Activated T-cell treated with anti-CD3 and anti-CD28 coated beads for 4 hours (primary cell): ENCODE results near the gene RPL41.
"Not testable (repeated sequence)": the region's sequence is repeated elsewhere in the genome, so short reads cannot be mapped to it uniquely, and the experiment has no call there.

Experiments used
- DNase-seq: peaks from one replicate; pipeline ENCODE4 v3.0.0-alpha.2; 2020

The RPL41 gene

GRCh38 chr12:56103823-56104108 is 12.7 kb upstream of the RPL41 start:
- DNase-seq = no peak

DNA sequence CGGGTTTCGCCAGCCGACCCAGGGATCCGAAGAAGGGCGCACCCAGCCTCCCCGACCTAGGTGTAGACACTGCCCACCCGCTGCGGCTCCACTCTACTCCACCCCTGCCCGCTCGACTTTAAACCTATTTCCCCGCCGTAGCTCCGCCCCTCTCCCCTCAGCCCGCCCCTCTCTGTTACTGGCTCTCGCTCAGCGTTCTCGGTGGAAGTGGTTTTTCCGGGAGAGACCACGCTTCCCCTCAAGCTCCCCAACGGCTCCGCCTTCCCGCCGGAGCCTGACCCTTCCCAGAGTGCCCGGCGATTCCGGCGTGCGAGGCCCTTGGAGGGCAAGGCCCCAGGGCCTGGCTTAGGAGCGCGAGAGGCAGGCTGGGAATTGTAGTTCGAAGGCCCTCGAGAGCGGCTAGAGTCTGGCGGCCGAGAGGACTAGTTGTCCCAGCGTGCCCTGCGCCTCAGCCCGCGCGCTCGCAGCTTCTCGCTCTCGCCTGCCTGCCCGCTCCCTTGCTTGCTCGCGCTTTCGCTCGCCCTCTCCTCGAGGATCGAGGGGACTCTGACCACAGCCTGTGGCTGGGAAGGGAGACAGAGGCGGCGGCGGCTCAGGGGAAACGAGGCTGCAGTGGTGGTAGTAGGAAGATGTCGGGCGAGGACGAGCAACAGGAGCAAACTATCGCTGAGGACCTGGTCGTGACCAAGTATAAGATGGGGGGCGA is 12.2 kb upstream of the RPL41 start, which contains the start of gene PA2G4:
Gene PA2G4, plus strand, starts transcription at position 451 of the 706 bp plus-strand sequence. Its CDS starts 179 bp downstream, at position 630.
- peak; percentile 94 for DNase-seq

DNA sequence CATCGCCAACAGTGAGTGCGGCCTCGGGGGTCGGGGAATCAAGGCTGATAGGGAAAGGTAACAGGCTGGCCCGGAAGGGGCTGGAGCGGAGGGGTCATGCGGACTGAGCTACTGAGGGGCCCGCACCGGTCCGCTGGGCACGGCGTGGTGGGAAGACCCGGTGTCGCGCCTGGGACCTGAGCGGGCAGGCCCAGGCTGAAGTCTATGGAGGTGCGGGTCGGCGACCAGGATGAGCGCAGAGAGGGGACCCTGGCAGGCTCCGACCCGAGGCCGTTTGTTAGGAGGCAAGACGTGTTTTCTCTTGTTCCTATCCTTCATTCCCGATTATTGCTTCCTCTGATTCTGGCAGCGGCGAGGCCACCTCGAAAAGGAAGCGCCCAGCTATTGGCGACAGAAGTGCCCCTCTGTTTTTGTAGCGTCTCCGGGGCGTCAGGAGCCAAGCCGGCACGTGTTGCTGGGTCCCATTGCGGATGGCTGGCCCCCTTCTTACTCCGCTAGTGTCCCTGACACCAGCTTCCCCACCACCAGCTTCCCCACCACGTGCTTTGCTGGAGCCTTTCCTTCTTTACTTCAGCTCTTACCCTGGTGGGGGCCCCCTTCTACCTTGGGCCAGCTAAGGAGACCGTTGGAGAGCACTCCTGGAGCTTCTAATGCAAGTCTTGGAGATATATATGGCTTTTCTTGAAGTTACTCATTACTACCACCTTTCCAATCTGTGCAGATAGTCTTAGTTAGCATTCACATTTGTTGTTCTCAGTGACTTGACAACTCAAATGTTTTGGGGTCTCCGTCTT is 11.4 kb upstream of the RPL41 start:
- DNase-seq = no peak

DNA sequence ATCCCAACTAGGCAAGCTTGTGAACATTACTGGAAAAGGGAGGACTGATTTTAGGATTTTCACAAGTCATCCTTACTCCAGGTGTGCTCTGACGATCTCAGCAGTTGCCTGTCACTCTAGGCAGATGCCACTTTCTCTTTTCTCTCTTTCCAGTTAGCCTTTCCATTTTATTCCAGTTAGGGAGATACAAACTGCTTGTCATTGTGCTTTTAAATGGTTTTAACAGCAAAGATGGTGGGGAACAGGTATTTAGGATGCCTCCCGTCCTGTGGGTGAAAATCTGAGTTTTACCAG is 10.9 kb upstream of the RPL41 start:
- DNase-seq = no peak

- DNase-seq = no peak
Measured at GRCh38 chr12:56107242-56107641, 9.2 kb upstream of the RPL41 start.

GRCh38 chr12:56110571-56110970 is 5.9 kb upstream of the RPL41 start:
- DNase-seq = no peak

DNA sequence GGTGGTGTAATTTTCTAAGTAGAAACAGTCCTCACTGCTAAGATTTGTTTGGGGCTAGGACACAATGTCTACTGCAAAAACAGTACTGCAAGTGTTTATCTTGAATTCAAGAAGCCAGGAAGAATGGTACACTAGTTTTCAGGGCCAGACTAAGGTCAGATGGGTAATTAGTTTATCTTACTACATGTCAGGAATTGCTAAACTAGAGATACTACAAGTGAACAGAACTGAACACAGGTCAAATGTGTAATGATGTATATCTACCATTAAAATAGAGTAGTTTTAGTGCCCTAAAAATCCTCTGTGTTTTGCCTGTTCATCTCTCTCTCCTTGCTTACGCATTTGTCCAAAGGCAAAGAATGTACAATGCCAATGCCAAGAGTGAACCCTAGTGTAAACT is 2.3 kb upstream of the RPL41 start:
- DNase-seq = no peak

GRCh38 chr12:56115329-56115728 is 1.1 kb upstream of the RPL41 start:
- no peak for DNase-seq

DNA sequence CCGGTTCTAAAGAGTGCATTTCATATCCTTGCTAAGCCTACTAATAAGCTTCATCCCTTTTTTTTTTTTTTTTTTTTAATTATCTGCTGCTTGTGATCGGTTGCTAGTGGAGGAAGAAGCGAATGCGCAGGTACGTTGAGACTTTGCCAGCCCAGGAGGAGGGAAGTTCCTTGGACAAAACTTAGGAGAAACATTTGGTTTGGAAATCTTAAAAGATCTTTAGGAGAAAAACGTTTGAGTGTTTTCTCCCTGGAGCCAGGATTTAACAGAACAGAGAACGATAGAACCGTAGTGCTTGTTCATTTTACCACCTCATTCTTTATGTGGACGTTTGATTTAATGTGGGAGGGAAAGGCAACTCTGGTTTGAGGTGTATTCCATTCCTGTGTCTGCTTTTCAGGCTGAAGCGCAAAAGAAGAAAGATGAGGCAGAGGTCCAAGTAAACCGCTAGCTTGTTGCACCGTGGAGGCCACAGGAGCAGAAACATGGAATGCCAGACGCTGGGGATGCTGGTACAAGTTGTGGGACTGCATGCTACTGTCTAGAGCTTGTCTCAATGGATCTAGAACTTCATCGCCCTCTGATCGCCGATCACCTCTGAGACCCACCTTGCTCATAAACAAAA is 761 bp downstream of the RPL41 start:
- not testable (repeated sequence) for DNase-seq

DNA sequence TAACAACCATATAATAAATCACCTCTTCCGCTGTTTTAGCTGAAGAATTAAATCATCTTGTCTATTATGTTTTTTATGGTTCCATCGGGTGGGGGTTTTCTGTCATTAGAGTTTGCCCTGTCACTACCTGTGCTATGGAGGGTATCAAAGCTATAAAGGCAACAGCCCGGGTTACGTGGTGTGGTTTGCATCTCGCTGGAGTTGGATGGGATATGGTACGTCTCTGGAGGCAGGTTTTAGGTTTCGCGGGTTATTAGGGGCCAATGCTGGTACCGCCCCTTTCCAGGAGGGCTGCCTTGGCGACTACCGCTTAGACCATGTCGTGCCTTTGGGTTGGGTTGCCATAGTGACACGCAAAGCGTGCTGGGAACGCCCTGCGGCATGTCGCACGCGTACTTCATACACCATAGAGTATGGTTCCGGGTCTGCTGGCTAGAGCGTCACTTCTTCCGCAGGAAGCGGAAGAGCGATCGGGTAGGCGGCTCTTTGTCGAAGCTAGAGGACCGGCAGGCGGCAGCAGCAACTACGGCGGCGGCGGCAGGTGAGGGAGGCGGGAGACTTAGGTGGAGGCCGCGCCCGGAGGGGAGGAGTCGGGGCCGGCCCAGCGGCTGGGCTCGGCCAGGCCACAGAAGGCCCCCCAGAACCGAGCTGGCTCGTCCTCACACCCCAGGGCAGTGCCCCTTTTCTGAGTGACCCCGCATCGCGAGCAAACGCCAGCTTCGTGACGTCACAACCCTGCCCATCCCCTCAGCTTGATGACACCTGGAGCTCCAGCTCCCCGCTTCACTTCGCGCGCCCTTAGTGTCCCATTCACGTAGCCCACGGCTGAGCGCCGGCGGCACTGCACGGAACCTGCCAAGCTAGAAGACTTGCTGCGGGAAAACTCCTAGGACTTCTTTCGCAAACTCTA is 1.6 kb downstream of the RPL41 start, which contains the start of gene ZC3H10:
Gene ZC3H10, plus strand, starts transcription at position 489 of the 910 bp plus-strand sequence. CDS start 2,297 bp downstream, outside the sequence.
- DNase-seq = peak; percentile 94

GRCh38 chr12:56118688-56119357 is 2.4 kb downstream of the RPL41 start:
- DNase-seq = no peak

GRCh38 chr12:56119361-56119796 is 2.9 kb downstream of the RPL41 start:
- DNase-seq = peak; percentile 39

GRCh38 chr12:56120158-56120846 is 3.9 kb downstream of the RPL41 start:
- DNase-seq = no peak

DNA sequence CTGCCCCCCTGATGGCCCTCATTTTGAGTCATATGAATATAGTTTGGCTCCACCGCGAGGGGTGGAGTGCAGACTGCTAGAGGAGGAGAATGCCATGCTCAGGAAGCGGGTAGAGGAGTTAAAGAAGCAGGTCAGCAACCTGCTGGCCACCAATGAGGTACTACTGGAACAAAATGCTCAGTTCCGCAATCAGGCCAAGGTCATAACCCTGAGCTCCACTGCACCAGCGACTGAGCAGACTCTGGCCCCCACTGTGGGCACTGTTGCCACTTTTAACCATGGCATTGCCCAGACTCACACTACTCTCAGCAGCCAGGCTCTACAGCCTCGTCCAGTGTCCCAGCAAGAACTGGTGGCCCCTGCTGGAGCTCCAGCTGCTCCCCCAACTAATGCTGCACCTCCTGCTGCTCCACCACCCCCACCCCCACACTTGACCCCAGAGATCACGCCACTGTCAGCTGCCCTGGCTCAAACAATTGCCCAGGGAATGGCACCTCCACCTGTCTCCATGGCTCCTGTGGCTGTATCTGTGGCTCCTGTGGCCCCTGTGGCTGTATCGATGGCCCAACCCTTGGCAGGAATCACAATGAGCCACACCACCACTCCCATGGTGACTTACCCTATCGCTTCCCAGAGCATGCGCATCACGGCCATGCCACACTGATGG is 4.9 kb downstream of the RPL41 start:
- DNase-seq = no peak

DNA sequence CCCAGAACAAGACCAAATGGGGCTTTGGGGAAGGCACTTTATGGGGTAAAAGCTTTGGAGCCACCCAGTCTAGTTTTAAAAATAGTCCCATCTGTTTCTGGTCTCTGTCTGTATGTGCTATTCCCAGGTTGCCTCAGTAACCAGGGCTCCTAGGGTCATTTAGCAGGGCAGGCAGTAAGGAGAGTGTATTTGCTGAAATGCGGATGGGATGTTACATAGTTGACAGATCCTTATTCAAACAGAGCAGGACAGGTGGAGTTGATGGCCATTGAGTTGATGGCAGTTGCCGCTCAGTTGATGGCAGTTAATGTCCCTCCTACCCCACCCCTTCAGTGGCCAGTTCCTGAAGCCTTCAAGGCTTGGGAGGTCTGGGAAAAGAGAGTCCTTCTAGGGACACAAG is 6.2 kb downstream of the RPL41 start:
- no peak for DNase-seq

DNA sequence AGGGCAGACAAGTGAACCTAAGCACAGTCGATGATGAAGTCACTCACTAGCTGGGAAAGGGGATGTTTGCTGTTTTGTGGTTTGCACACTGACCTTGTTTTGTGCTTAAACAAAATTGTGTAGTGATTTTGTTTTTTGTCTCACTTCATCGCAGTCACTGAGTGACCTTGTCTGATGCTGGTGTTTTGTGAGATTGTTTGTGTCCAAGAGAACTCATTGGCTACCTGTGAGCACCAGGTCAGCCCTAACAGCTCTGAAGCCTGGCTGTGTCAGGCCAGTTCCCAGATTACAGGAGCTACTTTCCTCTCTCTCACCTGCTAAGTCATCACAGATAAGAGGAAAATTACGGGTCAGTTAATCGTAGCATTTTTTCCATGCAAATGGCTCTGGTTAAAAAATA is 7.7 kb downstream of the RPL41 start:
- DNase-seq = no peak

DNA sequence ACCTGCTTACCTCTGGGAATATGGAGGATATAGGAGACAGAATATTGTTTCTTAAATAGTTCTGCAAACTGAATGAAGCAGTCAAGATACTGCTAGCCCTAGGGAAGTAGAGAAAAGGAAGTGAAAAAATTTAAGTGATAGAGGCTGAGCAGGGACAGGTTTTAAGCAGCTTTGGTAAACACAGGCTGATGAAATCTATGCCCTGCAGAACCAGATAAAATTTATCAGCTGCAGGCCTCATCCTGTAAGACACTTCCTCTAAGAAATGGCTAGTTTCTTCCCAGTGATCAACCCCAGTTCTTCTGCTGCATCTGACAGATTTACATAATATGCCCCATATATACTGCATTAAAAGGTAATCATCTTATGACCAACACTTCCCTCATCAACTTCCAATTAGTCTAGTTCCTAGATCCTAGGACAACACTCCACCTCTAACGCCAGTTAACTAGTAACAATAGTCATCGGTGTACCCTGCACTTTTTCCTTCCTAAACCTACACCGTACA is 10.4 kb downstream of the RPL41 start:
- no peak for DNase-seq

- no peak for DNase-seq
Measured at GRCh38 chr12:56127485-56127887, 11.1 kb downstream of the RPL41 start.

DNA sequence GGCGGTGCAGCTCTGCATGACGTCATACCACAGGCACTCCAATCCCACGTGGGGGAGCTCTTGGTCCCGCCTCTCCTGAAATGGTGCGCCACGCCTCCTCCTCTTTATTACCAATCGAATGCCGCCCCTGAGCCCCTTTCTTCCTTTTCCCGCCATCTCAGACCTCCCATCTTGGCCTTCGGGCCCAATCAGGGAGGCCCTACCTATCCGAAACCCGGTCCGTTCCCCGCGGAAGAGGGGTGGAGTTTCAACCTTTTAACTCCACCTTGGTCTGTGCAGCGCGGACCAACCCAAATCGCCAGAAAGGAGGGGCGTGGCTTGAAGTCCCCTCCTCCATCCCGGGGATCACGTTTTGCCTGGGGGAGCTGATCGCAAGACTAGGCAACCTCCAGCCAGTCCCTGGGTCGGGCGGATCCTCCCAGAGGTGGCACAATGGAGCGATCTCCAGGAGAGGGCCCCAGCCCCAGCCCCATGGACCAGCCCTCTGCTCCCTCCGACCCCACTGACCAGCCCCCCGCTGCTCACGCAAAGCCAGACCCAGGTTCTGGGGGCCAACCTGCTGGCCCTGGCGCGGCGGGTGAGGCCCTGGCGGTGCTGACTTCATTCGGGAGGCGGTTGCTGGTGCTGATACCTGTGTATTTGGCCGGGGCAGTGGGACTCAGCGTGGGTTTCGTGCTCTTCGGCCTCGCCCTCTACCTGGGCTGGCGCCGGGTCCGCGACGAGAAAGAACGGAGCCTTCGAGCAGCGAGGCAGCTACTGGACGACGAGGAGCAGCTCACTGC is 11.6 kb downstream of the RPL41 start, which contains the start of gene ESYT1:
Gene ESYT1, plus strand, starts transcription at position 380 of the 782 bp plus-strand sequence. Its CDS starts 53 bp downstream, at position 433.
- DNase-seq = peak; percentile 94

DNA sequence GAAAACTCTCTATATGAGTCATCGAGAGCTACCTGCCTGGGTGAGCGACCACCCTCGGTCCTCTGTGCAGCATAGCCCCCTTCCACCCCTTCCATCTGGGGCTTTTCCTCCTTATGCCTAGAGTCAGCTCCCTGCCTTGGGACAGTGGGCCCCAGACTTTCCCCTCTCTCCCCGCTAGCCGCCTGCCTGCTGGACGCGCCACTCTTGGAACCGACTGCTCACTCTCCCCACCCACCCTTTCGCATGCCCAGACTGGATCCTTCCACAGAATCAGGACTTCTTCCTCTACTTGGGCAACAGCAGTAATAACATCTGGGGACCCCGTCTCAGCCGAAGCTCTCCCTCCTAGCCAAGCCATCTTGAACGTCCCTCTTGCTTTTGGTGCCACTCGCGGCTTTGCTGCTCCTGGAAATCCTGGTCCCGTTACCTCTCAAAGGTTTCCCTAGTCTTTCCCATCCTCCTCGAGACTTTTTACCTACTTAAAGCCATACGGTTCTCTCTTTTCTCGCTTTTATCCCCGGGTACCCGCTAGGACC is 12.3 kb downstream of the RPL41 start:
- DNase-seq = no peak
